Endothelial cell of umbilical vein (primary cell): Measurements from ENCODE around the gene CECR2. TPM values are rescaled to one million over a fixed set of nuclear protein-coding genes. Genes with fewer than 3 reads are reported as not detected.

ENCODE experiments used
- BruUV-seq: library from RNA; stranded (reverse); fragments of 400-500 nt; replicated peaks from 2 replicates; lab custom pipeline; 2021; lab: Mats Ljungman, UMichigan
- CTCF ChIA-PET: fragments of 300-600, 350-600 bp; sonication (Branson Sonifier 250); formaldehyde crosslinking; loops from one replicate; lab custom pipeline; 2021; ENCODE audit warnings: antibody characterized with exemption, inconsistent platforms; lab: Charles Lee
- POLR2A ChIA-PET: fragments of 300-600, 350-600 bp; sonication (Branson Sonifier 250); formaldehyde crosslinking; loops from one replicate; lab custom pipeline; 2021; ENCODE audit warnings: antibody characterized with exemption, inconsistent platforms; lab: Charles Lee
- DNase-seq: peaks from one replicate; pipeline ENCODE4 v3.0.0-alpha.2; 2011; ENCODE audit warnings: low read depth, low spot score
- FAIRE-seq: peaks from 2 replicates; lab custom pipeline; 2011; peaks lifted over from hg19 to GRCh38; lab: Jason Lieb, UNC
- H2AFZ ChIP-seq: 2 replicates; pipeline ENCODE4 v1.6.0; 2012; ENCODE audit warnings: low read depth, low read length, control low read depth, inconsistent platforms
- H3K27ac ChIP-seq: 2 replicates; pipeline ENCODE4 v1.5.1; 2011; ENCODE audit warnings: low read depth, mild to moderate bottlenecking, control low read depth, low read length, moderate library complexity; ENCODE audit not compliant: insufficient read depth
- H3K27me3 ChIP-seq, 2 experiments: 2 replicates each; pipeline versions ENCODE4 v1.6.0 to v1.6.1; 2011; ENCODE audit warnings: low read length in 2 of 2, mixed read lengths in 1 of 2; ENCODE audit not compliant: control insufficient read depth in 2 of 2, insufficient read depth in 2 of 2
- H3K36me3 ChIP-seq, 2 experiments: 2 replicates in 1 of 2; 3 replicates in 1 of 2; pipeline ENCODE4 v1.5.1; 2011; ENCODE audit warnings: low read length in 2 of 2, mild to moderate bottlenecking in 1 of 2, moderate library complexity in 1 of 2; ENCODE audit not compliant: control insufficient read depth in 2 of 2, insufficient read depth in 2 of 2; ENCODE audit errors: extremely low read depth in 1 of 2
- H3K4me1 ChIP-seq: 3 replicates; pipeline ENCODE4 v1.5.1; 2011; ENCODE audit warnings: mild to moderate bottlenecking, low read length; ENCODE audit not compliant: control insufficient read depth, insufficient read depth; ENCODE audit errors: extremely low read depth
- H3K4me2 ChIP-seq: 2 replicates; pipeline ENCODE4 v1.6.1; 2011; ENCODE audit warnings: low read length, control low read depth, mixed read lengths; ENCODE audit not compliant: insufficient read depth
- H3K4me3 ChIP-seq, 3 experiments: fragments of 200-600 bp in 1 of 3; sonication (generic), shearing (Covaris generic) in 1 of 3; replicated peaks in 1 of 3; 2 replicates each; pipeline ENCODE4 v1.5.1; 2011 to 2016; ENCODE audit warnings: control low read depth in 3 of 3, low read length in 3 of 3, mild to moderate bottlenecking in 2 of 3, inconsistent platforms in 1 of 3, low read depth in 1 of 3, moderate library complexity in 1 of 3; ENCODE audit not compliant: insufficient read depth in 1 of 3
- H3K79me2 ChIP-seq: 2 replicates; pipeline ENCODE4 v1.6.0; 2012; ENCODE audit warnings: low read length, inconsistent platforms; ENCODE audit not compliant: control insufficient read depth, insufficient read depth
- H3K9ac ChIP-seq: replicated peaks from 2 replicates; pipeline ENCODE3; 2011; ENCODE audit warnings: low read length, control low read depth; ENCODE audit not compliant: insufficient read depth; ENCODE audit errors: extremely low read depth
- H3K9me1 ChIP-seq: replicated peaks from 3 replicates; pipeline ENCODE4 v1.6.0; 2011; ENCODE audit warnings: mild to moderate bottlenecking, low read length; ENCODE audit not compliant: control insufficient read depth, insufficient read depth; ENCODE audit errors: extremely low read depth
- H3K9me3 ChIP-seq: replicated peaks from 2 replicates; pipeline ENCODE4 v1.5.1; 2012; ENCODE audit warnings: low read length, inconsistent platforms; ENCODE audit not compliant: control insufficient read depth, insufficient read depth
- H4K20me1 ChIP-seq: replicated peaks from 2 replicates; pipeline ENCODE3; 2011; ENCODE audit warnings: mild to moderate bottlenecking, low read length; ENCODE audit not compliant: control insufficient read depth, insufficient read depth; ENCODE audit errors: extremely low read depth
- EZH2 ChIP-seq: IDR thresholded peaks from 2 replicates; pipeline ENCODE4 v1.6.1; 2012; ENCODE audit warnings: borderline replicate concordance, low read depth, mild to moderate bottlenecking, moderate library complexity, low read length, inconsistent platforms; ENCODE audit not compliant: severe bottlenecking
- FOS ChIP-seq: IDR thresholded peaks from 2 replicates; pipeline ENCODE4 v1.6.1; 2011; ENCODE audit warnings: mild to moderate bottlenecking, low read length, moderate library complexity, borderline replicate concordance; ENCODE audit not compliant: insufficient read depth
- GATA2 ChIP-seq: IDR thresholded peaks from 2 replicates; pipeline ENCODE4 v1.7.0; 2011; ENCODE audit warnings: low read depth, mild to moderate bottlenecking, moderate library complexity, mixed read lengths, low read length; ENCODE audit not compliant: insufficient read length, insufficient read depth
- JUN ChIP-seq: IDR thresholded peaks from 2 replicates; pipeline ENCODE4 v1.6.1; 2011; ENCODE audit warnings: borderline replicate concordance, low read depth; ENCODE audit not compliant: insufficient read length, insufficient read depth
- MAX ChIP-seq: IDR thresholded peaks from 2 replicates; pipeline ENCODE4 v1.6.1; 2011; ENCODE audit not compliant: insufficient read depth, insufficient read length
- MYC ChIP-seq: IDR thresholded peaks from one replicate; pipeline ENCODE4 v1.6.1; 2011; ENCODE audit warnings: mild to moderate bottlenecking, low read depth, low read length
- POLR2A ChIP-seq: IDR thresholded peaks from 2 replicates; pipeline ENCODE4 v1.6.1; 2012; ENCODE audit warnings: low read depth, mild to moderate bottlenecking, control low read depth, low read length
- POLR2AphosphoS5 ChIP-seq: IDR thresholded peaks from 2 replicates; pipeline ENCODE4 v1.6.1; 2012; ENCODE audit warnings: low read depth, mild to moderate bottlenecking, control low read depth, low read length, moderate library complexity; ENCODE audit not compliant: insufficient read depth
- dilution Hi-C: fragments of 300-500 bp; cut with MboI; formaldehyde crosslinking; loops from one replicate; pipeline ENCODE4 v1.15.0; 2019; ENCODE audit warnings: low sequenced_read_pairs; ENCODE audit not compliant: extremely low pct_ligation_motif_present
- intact Hi-C: fragments of 100-400 bp; cut with micrococcal nuclease; formaldehyde crosslinking; loops from one replicate; pipeline ENCODE4 v1.10.0; 2022
- polyA plus RNA-seq, 4 experiments: library from polyadenylated mRNA; depleted of rRNA in 3 of 4; stranded (reverse) in 3 of 4; unstranded in 1 of 4; fragments of >200 nt; gene quantifications; 2 replicates each; pipeline versions ENCODE4 v1.2.1 to v1.2.3, GENCODE V29; 2011 to 2012; ENCODE audit warnings: missing spikeins in 1 of 4
- total RNA-seq: library from RNA; stranded (reverse); gene quantifications from 2 replicates; pipeline ENCODE4 v1.2.3, GENCODE V29; 2021
- TF ChIP-seq, protein P1 (sequence below), 2 donors: IDR thresholded peaks; 1 replicate in 1 of 2; 2 replicates in 1 of 2; pipeline ENCODE4 v1.5.1; 2011; ENCODE audit warnings: low read length in 2 of 2, mild to moderate bottlenecking in 2 of 2, moderate library complexity in 2 of 2, control low read depth in 1 of 2, inconsistent platforms in 1 of 2, low read depth in 1 of 2; ENCODE audit not compliant: insufficient read depth in 1 of 2; ENCODE audit errors: extremely low read depth in 1 of 2

CECR2 gene
- total and polyA plus RNA-seq, 2 donors (not counting 3 experiments of a cell fraction or from before 2014, with no cell fraction given), result 0.01 TPM; not detected in 1

- Histone ChIP-seq H3K4me2 (no peak overlapping the region), H3K9me1 (no peaks in the 10 kb centered on the region), H3K27me3 (no peaks in the 10 kb centered on the region), H3K79me2 (no peaks in the 10 kb centered on the region), H2AFZ (no peak overlapping the region), H3K4me1 (no peaks in the 10 kb centered on the region), H3K36me3 (peaks cover 19 to 31% of the 10 kb centered on the region in 2 experiments), H3K9me3 (no peaks in the 10 kb centered on the region), H4K20me1 (no peaks in the 10 kb centered on the region), H3K9ac (no peak overlapping the region), H3K4me3 (no peak overlapping the region), H3K27ac (no peak overlapping the region)
- FAIRE-seq, result no peak
- dilution Hi-C loops (no loop called here), intact Hi-C loops (no loop called here)
- BruUV-seq, result TSS peak; percentile 37
- no peak for DNase-seq
- CTCF ChIA-PET, result no interaction called here
- TF ChIP-seq JUN (no peak), MAX (no peak), POLR2AphosphoS5 (no peak), GATA2 (no peak), FOS (no peak), POLR2A (no peak), EZH2 (no peak), MYC (no peak)
- TF ChIP-seq, protein P1, sequence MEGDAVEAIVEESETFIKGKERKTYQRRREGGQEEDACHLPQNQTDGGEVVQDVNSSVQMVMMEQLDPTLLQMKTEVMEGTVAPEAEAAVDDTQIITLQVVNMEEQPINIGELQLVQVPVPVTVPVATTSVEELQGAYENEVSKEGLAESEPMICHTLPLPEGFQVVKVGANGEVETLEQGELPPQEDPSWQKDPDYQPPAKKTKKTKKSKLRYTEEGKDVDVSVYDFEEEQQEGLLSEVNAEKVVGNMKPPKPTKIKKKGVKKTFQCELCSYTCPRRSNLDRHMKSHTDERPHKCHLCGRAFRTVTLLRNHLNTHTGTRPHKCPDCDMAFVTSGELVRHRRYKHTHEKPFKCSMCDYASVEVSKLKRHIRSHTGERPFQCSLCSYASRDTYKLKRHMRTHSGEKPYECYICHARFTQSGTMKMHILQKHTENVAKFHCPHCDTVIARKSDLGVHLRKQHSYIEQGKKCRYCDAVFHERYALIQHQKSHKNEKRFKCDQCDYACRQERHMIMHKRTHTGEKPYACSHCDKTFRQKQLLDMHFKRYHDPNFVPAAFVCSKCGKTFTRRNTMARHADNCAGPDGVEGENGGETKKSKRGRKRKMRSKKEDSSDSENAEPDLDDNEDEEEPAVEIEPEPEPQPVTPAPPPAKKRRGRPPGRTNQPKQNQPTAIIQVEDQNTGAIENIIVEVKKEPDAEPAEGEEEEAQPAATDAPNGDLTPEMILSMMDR (IDR thresholded peaks at IDR 0.05; ENCODE audit: extremely low read depth in 1 of 2, insufficient read depth in 1 of 2, low read depth in 1 of 2, low read length in 2 of 2), result no peak
- POLR2A ChIA-PET, result no interaction called here
Measured at GRCh38 chr22:17592201-17592600, 222.9 kb downstream of the CECR2 start.
